ENCODE measurements around the gene VIPAS39.
A peak's percentile ranks its signal among the peaks of the same experiment; 100 is the strongest.

VIPAS39 gene

DNA sequence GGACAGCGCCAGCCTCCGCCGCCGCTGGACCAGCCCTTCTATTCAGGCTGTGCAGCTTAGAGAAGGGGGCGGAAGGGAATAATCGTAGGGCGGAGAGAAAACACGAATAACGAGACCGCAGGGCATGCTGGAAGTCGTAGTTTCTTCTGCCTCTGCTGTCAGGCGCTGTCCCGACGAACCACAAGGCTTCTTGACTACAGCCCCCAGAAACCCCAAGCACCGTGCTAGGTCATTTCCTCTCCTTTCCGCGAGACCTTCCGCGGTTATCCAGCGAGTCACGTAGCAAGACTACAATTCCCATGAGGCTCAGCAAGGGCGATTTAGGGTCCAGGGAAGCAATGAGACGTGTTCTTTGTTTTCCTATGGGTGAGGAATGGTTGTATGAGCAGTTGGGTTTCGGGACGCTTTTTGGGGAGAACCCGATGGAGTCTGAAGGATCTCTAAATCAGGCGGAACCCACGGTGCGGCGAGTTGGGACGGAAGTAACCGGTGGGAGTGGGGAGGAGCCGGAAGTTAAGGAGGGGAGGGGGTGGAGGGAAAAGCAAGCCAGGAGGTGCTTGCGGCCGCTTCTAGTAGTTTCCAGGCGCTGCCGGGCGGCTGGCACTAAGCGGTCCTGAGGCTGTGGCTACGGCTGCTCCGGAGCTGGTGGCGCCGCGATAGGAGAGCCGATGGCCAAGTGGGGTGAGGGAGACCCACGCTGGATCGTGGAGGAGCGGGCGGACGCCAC, at the start of gene VIPAS39, which contains the start of gene AHSA1:
TSS of gene VIPAS39 (minus strand) at position 80 of the 727 bp plus-strand sequence. CDS start 3,499 bp downstream, outside the sequence.
TSS of gene AHSA1 (plus strand) at position 572 of the 727 bp plus-strand sequence. CDS start at position 669, 97 bp downstream.
- peak; percentile 71 for DNase-seq

DNA sequence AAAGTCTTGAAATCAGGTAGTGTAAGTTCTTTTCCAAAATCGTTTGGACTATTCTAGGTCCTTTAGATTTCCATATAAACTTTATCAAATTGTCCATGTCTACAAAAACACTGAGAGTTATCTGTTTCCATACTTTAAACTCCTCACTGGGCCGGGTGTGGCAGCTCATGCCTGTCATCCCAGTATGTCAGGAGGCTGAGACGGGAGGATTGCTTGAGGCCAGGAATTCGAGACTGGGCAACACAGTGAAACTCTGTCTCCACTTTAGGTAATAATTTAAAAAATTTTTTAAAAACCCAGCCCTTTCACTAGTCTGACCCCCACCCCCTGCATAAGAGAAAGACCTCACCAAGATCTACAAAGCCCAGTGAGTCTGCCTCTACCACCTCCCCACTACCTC, 47.6 kb upstream of the VIPAS39 start:
- no peak for DNase-seq

DNA sequence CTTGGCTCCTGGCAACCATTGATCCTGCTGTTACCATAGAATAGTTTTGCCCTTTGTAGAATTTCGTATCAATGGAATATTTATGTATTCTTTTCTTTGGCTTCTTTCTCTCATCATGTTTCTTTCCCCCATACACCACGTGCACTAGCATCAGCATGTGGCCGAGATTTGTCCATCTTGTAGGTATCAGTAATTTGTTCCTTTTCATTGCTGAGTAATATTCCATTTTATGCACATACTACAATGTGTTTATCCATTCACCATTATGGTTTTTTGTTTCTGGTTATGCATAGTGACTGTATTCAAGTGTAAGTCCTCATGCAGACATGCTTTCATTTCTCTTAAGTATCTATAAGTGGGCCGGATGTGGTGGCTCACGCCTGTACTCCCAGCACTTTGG, 45.7 kb upstream of the VIPAS39 start:
- DNase-seq: no peak

DNA sequence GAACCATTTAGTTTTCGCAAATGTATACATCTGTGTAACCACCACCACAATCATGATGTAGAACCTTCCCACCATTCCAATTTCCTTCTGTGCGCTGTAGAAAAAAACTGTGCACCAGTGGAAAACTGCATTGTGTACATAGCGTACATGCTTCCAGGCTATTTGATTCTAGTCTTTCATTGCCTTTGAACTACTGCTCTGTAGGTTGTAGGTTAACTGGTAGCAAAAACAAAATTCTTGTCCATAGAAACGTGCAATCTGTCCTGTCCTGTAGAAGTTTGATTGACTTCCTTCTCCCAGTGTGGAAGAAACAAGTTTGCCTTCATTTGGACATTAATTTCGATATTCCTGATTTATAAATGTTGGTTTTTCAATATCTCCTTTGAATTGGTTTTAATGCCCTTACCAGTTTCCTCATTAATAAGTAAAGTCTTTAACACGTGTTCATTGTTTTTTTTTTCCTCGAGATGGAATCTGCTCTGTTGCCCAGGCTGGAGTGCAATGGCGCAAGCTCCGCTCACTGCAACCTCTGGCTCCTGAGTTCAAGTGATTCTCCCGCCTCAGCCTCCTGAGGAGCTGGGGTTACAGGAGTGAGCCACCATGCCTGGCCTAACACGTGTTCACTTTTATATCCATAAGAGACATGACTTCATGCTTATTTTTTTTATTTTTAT, 44.8 kb upstream of the VIPAS39 start:
- no peak for DNase-seq

DNA sequence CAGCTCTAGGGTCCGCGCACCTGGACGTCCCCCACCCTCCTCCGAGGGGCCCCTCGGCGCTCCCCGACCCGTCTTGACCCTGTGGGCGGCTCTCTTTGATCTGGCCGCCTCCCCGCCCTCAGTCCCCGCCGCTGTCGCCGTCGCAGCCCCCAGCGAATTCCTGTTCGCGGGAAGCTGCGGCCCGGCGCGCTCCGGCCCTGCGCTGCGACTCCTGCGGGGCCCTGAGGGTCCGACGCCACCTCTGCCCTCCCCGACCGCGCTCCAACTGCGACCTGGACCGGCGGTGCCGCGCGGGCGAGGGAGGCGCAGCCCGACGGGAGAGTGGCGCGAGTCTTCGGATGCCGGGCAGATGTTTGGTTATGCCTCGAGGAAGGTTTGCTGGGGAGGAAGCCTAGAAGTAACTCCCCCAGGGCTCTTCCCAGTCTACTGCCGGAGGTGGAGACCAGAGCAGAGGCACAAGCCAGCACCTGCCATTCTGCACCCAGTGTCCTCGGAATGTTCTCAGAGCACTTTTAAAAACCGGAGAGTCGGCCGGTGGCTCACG, 41.7 kb upstream of the VIPAS39 start:
- peak; percentile 58 for DNase-seq

DNA sequence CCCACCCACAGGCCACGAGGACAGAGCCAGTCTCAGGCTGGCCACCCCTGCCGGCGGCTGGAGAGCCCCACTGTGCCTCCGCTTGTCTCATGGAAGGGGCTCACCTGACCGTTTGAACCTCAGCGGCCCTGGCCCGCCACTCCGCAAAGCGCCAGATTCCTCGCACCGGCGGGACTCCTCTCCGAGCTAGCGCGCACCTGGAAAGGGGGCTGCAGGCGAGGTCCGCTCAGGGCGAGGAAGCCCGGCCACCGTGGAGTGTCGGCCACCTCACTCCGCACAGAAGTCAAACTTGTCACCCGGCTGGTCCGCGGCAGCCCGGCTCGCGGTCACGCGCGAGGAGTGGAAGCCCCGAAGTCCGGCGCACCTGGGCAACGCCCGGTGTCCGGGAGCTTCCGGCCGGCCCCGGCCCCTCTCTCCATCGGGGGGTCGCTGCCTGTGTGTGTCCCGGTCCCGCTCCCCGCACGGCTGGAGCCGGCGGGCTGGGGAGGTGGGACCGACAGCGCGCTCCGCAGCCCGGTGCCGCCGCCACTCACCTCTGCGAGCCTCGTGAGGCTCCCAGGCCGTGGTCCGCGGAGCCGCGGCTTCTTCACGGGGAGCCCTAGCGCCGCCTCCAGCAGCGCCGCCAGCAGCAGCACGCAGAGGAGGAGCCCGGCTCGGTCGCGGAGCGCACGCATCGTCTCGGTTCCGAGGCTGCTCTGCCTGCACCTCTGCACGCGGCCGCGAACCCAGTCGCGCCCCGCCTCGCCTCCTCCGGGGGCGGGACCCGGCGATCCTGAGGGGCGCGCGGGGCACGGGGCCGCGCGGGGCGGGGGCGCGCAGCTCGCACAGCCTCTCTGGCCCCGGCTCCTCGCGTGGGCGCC, 40.9 kb upstream of the VIPAS39 start, which contains the start of gene ISM2:
TSS of gene ISM2 (minus strand) at position 697 of the 860 bp plus-strand sequence. CDS start at position 674, 23 bp downstream.
- peak; percentile 79 for DNase-seq

DNA sequence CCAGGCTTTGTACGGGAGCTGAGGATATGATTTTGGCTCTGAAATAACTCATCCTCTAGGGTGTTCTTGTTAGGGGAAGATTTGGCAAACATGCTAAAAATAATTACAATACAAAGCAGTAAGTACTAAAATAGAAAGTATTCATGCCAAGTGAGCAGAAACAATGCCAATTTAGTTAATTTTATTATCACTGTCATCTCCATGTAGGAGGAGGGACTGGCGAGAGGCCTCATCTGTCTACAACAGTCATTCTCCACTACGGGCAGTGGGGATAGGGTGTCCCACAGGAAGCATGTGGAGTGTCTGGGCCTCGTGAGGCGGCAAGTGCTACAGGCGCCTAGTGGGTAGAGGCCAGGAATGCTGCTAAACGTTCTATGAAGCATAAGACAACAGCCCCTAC, 37.9 kb upstream of the VIPAS39 start:
- DNase-seq: no peak

DNA sequence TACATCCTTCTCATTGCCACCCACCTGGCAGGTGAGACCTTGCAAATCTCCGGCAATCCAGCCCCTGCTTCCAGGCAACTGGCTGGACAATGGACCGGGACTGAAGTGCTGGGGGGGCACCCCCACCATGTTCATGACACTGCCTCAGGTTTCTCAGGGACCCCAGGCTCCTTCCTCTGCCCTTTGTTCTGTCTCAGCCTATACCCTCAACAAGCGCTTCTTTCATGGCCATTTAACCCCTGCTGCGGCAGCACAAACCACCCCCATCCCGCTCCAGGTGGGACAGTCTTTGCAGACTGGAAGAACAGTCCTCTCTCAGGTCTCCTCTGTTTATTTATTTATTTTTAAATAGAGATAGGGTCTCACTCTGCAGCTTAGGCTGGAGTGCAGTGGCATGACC, 33.7 kb upstream of the VIPAS39 start:
- DNase-seq: no peak

DNA sequence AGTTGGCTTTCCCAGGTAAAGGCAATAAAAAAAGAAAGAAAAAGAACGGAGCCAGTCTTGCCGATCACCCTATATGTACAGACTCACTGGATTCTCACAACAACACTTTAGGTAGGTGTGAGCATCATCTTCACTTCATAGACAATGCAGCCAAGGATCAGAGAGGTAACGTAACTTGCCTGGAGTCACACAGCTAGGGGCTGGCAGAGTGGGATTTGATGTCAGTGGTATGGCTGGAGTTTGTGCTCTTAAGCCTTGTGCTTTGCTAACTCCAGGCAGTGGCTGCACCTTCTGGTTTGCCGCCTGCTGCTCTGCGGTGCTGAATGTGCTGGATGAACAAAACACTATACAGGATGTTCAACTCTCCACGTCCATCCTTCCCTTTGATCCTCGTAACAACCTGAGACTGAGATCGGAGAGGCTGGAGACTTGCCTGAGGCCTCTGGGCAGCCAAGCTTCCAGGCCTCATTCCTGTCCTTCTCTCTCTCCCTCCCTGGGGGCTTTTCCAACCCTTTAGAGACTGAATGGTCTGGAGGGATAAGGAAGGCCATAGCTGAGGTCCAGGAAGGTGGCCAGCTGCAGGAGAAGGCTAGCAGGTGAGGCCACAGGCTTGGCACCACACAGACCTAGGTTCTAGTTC, 33.1 kb upstream of the VIPAS39 start:
- DNase-seq: no peak

DNA sequence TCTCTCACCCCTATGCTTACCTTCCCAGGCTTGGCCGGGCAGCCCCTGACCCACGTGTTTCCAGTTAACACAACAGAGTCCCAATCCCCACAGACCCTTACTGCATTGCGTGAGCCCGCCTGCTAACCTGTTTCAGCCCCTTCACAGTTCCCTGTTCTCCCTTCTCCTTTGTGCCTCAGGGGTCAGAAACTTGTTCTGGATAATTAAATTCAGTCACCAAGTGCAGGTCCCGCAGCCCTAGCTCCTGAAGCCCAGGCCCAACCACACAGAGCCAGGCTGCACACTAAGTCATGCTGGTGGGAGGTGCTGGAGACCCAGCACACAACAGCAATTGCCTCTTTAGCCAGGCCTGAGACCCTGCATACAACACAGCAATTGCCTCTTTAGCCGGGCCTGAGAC, 31.6 kb upstream of the VIPAS39 start:
- DNase-seq: no peak

DNA sequence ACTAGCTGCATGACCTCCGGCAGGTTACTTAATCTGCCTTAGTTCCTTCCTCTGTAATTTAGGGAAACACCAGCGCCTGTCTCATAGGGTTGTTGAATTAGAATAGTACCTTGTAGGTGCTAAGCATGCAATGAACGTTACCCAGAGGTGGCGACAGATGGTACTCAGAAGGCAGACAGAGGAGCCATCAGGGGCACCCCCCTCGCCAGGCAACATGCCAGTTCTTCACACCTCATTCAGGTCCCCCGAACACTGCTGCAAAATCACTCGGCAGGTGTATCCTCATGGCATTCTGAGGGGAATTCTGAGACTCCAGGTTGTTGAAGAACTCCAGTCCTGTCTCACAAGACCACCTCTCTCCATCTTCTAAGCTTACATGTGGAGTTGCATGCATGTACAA, 31.2 kb upstream of the VIPAS39 start:
- no peak for DNase-seq

DNA sequence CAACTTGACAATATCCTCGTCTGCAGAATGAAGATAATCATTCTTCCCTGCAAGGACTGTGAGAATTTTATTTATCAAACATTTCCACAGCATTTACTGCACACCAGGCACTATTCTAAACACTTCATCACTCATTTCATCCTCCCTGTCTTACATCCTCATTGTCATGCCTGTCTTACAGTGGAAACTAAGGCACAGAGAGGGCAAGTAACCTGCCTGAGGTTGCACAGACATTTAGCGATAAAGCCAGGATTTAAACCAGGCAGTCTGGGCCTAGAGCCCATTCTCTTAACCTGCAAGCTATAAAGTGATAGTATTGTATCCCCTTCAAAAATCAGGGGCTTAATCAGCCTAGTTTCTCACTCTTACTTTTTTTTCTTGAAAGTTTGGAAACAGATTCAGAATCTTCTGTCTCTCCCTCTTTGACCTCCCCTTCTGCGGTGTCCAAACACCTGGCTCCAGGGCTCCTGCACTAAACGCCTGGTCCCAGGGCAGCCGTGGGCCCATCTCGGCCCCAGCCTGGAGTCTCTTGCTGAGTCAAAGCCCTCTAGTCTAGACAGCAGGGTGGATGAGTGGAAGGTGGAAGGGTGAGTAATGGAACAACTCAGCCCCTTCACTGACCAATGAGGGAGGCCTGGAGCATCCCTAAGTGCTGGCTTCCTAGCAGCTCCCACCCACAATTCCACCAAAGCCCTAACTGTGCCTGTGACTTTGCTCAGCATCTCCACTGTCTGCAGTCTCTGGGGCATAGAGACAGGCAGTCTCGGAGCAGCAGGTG, 28.7 kb upstream of the VIPAS39 start:
- no peak for DNase-seq

DNA sequence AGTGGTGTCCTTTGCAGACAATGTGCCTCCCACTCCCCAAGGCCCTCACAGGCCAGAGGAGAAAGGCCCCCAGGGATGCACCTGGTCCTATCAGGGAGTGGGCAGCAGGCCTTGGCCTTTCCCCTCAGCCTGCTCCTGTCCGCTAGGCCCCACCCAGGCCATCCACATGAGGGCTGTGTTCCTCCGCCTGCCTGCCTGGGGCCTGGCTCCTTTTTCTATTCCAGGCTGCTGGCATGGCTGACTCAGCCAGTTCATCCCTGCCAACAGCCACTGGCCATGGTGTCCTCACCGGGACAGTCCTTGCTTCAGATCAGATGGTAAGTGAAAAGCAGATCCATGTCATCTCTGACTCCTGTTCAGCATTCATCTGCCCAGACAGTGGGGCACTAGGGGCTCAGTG, 27.9 kb upstream of the VIPAS39 start:
- DNase-seq: no peak

DNA sequence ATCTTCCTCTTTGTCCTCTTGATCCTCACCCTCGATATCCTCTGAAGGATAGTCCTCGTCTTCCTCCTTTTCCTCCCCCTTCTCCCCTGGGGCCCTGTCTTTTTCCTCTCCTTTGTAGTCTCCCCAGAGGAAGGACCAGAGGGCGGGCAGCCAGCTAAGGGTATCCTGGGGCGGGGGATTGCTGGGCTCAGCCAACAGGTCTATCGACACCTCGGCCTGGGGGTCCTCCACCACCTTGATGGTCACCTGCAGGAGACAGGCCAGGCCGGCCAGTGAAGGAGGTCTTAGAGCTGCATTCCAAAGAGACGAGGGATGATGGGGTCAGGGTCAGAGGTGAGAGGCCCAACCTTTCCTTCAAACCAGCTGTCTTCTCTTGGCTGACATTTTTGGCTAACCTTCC, 25.0 kb upstream of the VIPAS39 start:
- no peak for DNase-seq

DNA sequence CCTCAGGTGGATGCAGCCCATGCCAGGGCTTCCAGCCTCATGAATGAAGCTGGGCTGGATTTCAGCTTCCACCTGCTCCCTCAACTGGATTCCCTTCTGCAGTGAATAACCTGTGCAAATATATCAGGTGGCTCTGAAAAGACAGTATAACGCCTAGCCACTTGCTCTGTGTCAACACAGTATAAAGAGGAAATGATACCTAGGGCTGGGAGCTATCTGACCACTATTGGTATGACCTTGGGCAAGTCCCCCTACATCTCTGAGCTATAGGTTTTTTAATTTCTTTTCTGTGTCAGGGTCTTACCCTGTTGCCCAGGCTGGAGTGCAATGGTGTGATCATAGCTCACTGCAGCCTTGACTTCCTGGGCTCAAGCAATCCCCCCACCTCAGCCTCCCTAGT, 21.4 kb upstream of the VIPAS39 start:
- DNase-seq: no peak

DNA sequence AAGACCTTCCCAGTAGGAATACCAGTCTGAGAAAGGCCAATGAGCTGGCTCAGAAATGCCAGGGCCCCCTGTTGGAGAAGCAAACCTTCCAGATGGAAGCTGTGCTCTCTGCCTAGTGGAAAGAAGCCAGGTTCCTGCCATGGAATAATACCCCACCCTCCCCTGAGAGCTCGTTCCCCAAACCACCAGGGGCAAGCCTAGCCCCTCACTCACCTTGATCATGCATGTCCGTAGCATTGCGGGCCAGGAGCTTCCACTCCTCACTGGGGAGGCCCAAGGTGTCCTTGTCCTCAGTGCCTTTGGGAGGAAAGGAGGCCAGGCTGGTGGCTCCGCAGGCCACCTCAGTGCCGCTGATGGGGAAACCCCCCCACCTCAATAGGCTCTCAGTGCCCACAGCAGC, 20.6 kb upstream of the VIPAS39 start:
- DNase-seq: no peak

DNA sequence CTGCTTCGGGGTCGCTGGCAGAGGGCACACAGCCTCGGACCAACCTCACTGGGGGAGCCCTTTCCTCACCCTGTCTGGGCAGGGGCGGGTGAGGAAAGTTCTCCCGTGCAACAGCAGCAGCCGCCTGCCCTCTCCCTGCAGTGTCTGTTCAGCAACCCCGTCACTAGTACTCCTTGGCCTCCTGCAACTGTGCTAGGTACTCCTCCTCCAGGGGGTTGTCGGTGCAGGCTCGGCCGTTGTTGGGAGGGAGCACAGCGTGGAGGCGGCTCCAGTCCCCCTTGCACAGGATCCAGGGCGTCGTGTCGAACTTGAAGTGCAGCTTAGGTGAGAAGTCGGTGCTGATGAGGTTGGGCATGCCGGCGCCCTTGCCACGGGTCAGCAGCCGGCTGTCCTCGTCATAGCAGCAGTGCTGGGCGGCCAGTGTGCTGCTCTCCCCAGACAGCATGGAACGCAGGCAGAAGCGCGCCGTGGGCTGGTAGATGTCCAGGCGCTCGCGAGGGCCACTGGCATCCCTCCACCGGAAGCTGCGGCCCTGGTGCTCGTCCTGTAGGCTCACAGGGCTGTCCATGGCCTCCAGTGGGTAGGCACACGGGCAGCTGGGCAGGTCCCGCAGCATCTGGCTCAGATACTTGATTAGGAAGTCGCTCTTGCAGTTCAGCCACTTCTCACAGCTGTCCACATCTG, 18.2 kb upstream of the VIPAS39 start:
- DNase-seq: no peak

DNA sequence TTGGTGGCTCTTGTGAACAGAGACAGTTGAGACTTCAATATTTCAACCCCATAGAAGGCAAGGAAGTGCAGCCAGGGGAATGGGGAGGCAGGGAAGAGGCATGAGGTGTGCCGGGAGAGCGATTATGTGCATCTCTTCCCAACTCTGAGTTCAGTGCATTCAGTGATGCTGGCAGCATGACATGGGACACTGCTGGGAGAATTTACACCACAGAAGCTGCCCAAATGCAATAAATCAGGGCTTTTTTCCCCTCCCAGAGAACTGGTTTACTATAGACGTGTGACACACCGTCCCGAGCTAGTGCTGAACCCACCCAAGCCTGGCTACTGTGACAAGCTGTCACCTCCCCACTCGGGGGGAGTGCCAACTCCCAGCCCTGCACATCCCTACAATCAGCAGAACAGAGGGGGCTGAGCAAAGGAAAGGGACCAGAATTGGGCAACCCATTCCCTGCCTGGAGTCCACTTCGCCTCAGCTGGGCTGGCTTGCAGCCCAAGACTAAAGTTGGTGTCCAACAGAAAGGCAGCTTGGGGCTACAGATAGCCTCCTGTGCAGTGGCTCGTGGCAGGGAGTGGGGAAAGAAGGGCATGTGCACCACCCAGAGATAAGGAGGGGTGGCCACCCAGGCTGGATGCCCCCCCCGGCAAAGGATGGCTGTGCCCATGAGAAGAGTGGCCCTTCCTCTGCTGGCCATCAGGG, 17.2 kb upstream of the VIPAS39 start:
- no peak for DNase-seq

DNA sequence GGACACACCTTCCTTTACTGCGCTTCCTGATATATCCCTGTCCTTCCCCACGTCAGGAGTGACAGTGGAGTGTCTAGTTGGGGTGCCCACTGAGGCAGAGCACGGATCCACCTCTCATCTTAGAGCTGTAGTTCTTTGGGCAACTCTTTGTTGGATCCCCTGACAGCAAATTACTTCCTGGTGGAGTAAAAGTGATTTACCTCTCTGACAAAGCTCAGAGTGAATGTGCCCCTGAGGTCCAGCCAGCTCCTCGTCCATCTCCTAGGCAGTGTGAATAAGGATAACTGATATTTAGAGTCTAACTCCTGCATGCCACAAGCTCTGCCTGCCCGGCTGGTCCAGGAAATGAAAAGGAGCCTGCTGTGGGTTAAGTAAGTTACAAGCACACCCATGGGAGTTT, 16.5 kb upstream of the VIPAS39 start:
- DNase-seq: no peak

DNA sequence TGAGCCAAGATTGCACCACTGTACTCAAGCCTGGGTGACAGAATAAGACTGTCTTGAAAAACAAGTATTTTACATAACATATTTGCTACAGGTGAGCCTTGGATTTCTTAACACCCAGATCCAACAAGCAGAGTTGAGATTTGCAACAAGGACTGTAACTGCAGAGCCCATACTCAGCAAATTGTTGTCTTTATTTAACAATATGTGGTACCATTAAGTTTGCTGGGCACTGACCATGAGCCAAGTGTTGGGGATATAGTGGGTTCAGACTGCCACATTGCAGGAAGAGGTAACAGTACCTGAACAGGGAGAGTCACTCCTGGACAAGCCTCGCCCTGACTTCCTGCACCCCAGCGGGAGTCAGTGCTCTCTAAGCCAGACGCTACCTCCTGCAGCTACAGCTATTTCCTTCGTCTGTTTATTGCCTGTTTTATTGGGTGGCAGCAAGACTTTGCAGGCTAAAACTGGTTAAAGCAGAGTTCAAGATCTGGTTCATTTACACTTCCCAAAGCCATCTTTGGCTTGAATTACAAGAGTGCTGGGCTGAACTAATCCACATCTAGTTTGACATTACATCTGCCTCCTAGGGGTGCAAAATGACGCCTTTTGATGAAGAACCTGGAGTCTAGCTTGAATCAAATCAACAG, 12.9 kb upstream of the VIPAS39 start:
- no peak for DNase-seq
